Ramos (cell line): ENCODE results near the gene MCF2L.
"Not testable (repeated sequence)": the region's sequence is repeated elsewhere in the genome, so short reads cannot be mapped to it uniquely, and the experiment has no call there.

Source experiments
- in situ Hi-C: fragments of 300-500 bp; cut with MboI; formaldehyde crosslinking; loops from one replicate; pipeline ENCODE4 v1.14.3; 2022; ENCODE audit warnings: low sequenced_read_pairs; ENCODE audit not compliant: unreplicated experiment

The MCF2L gene

DNA sequence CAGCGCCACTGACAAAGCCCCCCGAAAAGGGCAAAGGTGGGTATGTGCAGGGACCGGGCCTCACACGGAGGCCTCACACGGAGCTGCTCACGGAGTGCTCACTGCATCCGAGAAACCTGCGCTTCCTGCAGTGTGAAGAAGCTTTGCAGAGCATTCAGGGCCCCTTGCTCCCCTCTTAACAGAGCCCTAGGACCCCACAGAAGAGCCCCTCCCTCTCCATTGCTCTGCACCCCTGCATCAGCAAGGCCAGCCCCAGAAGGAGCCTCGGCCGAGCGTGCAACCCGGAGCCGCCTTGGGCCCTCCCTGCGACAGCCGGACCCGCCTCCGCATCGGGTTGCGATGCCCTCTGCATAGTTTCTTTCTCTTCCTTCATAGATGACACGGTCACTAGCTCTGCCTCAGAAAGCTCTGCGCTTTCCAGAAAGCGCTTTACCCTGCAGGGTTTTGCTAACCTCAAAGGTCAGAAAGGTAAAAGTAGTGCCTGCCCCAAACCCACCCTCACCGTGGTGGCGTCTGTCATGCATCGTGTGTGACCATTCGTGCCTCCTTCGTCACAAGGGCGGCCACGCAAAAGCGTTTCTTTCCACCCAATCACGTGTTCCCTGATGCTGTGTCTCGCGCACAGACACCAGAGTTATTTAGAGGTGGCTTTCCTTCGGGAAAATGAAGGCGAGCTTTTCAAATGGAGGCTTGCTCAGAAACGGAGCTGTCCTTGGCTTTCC lies 120.8 kb downstream of the MCF2L start:
- in situ Hi-C loops, result no loop called here

DNA sequence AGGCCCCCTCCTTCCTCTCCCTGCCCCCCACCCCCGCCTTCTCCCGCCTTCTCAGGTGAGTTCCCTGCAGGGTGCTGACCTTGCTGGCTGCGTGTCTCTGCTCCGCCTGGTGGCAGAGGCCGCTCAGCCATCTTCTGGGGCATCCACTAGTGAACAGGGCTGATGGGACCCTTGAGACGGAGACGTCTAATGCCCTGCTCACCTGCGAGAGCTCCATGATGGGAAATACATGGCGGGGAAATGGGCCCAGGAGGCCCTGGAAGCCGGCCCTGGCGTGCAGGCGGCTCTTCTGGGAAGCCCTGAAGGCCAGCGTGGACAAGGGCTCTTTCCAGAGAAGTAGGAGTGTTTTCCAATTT lies 121.4 kb downstream of the MCF2L start:
- in situ Hi-C loops, result no loop called here

DNA sequence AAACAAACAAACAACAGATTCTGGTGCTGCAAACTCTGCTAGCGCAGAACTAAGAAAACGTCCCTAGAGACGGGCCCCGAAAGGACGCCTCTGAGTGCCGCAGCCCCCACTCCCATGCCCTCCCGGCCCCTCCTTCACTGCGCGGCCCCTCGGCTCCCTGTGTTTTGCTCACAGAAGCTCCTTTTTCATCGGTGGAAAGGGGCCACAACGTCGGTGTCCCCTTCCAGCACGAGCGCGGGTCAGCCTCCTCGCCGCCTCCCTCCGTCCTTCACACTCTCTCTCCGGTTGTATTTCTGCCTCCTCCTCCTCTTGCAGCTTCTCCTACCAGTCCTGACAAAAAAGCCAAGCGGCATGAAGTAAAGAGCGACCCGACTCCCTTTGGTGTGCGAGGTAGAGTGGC lies 121.8 kb downstream of the MCF2L start:
- in situ Hi-C loops, result no loop called here

- in situ Hi-C loops, result no loop called here
Observed at GRCh38 chr13:113091211-113091771, 122.3 kb downstream of the MCF2L start.

- in situ Hi-C loops, result no loop called here
Observed at GRCh38 chr13:113091891-113092775, 123.1 kb downstream of the MCF2L start.

DNA sequence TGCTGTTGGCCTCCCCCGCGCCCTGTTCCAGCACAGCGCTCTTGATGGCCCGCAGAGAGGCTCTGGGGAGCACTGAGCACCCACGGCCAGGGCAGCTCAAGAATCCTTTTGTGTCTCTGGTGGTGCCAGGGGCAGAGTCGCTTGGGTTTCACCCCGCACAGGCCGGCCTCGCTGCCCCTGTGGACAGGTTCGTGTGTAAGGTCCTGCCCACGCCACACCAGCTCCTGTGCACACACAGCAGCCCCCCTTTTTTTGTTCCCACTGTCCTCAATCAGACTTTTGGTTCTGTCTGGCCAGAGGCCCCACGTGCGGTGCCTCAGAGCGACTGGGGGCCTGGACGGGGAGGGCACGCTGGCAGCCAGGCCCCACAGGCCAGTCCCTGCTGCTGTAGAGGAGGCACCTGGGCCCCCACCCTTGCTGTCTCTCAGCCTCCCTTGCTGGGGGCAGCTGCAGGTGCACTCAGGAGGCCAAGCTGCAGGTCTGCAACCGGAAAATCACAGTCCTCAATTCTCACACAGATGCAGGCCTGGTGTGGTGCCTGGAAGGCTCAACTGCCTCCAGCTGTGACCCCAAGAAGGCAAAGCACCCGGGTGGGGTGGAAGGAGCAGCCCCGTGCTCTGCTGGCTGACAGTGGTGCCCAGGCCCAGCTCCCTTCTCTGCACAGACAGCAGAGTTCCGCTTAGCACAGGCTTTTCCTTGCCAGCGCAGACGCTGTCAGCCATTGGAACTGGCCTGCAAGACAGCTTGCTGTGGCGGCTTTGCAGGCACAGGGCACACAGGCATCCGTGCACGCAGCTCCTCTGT lies 124.0 kb downstream of the MCF2L start:
- in situ Hi-C loops, result no loop called here

DNA sequence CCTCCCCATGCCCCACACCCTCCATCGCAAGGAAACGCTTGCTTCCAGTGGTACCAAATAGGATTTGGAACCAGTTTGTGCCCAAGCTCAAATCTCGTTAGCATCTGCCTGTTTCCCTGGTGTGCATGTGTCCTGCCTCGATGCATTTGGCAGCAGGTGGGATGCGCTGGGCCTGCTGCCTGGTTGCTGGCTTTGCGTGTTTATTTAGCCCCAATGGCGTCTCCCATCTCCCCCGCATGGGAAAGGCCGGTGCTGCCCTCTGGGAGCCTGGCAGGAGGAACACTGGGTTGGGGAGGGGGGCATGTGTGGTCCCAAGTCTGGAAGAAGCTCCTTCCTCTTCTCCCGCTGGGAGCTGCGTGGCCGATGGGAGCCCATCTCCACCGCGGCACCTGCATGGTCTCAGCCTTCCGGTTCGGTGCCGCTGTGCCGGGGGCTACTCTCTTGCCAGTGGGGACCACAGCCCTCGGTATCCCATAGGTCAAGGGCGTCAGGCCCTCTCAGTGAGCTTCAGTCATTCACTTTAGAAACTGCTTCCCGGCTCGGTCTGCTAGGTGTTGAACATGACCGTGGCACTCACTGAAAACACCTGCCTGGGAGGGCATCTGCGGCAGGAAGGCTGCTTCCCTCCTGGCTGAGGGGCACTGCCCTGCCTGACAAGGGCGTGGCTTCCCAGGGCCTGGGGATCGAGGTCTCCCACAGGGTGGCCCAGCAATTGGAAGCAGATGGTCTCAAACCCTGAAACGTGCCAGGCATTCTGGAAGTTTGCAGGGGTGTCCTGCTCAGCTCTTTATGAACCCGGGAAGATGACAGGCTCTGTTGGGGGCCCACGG lies 124.8 kb downstream of the MCF2L start:
- in situ Hi-C loops, result no loop called here

GRCh38 chr13:113094410-113094800 lies 125.4 kb downstream of the MCF2L start:
- in situ Hi-C loops, result no loop called here

GRCh38 chr13:113095146-113096051 lies 126.4 kb downstream of the MCF2L start:
- in situ Hi-C loops, result no loop called here

DNA sequence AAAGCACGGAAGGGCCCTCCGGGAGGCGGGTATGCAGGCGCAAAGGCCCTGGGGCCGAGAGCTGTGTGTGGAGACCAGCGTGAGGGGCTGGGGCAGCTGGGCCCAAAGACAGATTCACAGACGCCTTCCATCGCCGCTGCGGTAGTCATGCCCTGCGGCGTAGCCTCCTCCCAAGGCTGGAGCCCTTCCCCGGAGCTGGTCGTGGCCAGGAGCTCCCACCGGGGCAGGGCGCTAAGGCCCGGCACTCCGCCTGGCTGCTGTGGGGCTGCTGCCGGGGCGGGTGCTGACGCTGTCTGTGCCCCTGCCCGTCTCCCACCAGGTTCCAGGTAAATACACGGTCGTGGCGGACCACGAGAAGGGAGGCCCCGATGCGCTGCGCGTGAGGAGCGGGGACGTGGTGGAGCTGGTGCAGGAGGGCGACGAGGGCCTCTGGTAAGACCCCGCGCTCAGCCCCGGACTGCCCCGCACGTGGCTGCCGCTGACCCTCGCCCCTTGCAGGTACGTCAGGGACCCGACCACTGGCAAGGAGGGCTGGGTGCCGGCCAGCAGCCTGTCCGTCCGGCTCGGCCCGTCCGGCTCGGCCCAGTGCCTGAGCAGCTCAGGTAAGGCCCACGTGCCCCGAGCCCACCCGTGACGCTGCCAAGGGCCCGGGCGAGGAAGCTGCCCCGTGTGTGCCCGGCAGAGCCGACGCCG lies 127.2 kb downstream of the MCF2L start:
- in situ Hi-C loops, result no loop called here

DNA sequence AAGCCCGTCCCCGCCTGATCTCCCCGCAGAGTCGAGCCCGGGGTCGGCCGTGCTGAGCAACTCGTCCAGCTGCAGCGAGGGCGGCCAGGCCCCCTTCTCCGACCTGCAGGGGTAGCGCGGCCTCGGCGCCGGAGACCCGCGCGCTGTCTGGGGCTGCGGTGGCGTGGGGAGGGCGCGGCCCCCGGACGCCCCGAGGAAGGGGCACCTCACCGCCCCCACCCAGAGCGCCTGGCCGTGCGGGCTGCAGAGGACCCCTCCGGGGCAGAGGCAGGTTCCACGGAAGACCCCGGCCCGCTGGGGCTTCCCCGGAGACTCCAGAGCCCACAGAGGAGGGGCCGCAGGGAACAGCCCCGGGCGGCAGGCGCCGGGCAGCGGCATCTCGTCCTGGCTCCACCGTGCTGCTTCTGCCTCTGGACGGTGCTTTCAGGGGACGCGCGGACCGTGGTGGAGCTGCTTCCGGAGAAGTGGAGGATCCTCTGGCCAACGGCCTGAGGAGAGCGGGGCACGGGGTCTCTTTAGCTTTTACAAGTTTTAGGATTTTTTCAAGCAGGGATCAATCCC lies 127.8 kb downstream of the MCF2L start:
- in situ Hi-C loops, result no loop called here

- in situ Hi-C loops, result no loop called here
Observed at GRCh38 chr13:113097651-113098050, 128.6 kb downstream of the MCF2L start.

DNA sequence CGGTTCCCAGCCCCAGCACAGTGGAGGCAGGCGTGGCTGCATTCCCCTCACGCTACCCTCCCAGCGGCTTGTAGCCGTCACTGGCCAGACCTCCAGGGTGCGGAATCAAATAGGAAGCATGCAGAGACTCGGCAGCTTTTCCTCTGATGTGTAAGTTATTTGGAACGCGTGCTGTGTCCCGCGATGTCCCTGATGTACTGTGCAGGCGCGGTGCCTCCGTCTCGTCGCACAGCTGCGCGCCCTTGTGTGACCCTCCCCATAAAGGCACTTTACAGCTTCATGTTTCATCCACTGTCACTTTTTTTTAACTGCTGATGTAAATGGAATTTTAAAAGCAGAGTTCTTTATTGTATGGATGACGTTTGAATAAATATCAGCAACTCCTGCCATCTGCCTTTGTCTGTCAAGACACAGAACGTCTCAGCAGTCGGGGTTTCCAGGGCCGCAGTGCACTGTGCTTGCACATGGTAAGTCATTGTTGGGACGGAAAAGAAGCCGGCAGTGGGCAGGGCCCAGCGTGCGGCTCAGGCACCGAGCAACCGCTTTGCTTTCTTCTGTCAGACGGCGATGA lies 129.2 kb downstream of the MCF2L start:
- in situ Hi-C loops, result no loop called here

- in situ Hi-C loops, result no loop called here
Observed at GRCh38 chr13:113099142-113099541, 130.1 kb downstream of the MCF2L start.

GRCh38 chr13:113102302-113102701 lies 133.3 kb downstream of the MCF2L start:
- in situ Hi-C loops, result not testable (repeated sequence)

DNA sequence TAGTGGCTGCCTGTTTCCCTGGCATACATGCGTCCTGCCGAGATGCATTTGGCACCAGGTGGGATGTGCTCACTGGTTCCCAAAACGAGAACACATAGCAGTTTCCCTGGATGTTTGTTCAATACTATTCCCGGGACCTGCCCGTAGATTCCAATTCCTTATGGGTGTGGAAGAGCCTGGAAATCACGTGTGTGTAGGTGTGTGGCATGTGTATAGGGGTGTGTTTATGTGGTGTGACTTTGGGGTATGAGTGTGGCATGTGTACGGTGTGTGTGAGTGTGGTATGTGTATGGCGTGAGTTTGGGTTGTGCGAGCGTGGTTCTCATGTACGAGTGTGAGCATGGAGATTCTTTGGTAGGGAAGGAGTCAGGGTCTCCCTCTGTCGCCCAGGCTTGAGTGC lies 133.7 kb downstream of the MCF2L start:
- in situ Hi-C loops, result no loop called here

- in situ Hi-C loops, result no loop called here
Observed at GRCh38 chr13:113103646-113104045, 134.6 kb downstream of the MCF2L start.
